Keratinocyte (primary cell): ENCODE data around the gene CFAP410.
"Not testable (repeated sequence)": the region's sequence is repeated elsewhere in the genome, so short reads cannot be mapped to it uniquely, and the experiment has no call there.

Experiments
- EZH2 ChIP-seq: IDR thresholded peaks from one replicate; pipeline ENCODE4 v1.6.1; 2012; ENCODE audit warnings: inconsistent platforms, mild to moderate bottlenecking, low read length, moderate library complexity
- TF ChIP-seq, protein P1 (sequence below), 3 experiments: IDR thresholded peaks in 1 of 3; conservative IDR thresholded peaks in 1 of 3; optimal IDR thresholded peaks in 1 of 3; 2 replicates in 2 of 3; 3 replicates in 1 of 3; pipeline versions ENCODE3 to v1.5.1; 2011; ENCODE audit warnings: low read length in 3 of 3, mild to moderate bottlenecking in 3 of 3, moderate library complexity in 2 of 3, control low read depth in 1 of 3, inconsistent platforms in 1 of 3; ENCODE audit not compliant: insufficient read depth in 2 of 3; ENCODE audit errors: extremely low read depth in 1 of 3

DNA sequence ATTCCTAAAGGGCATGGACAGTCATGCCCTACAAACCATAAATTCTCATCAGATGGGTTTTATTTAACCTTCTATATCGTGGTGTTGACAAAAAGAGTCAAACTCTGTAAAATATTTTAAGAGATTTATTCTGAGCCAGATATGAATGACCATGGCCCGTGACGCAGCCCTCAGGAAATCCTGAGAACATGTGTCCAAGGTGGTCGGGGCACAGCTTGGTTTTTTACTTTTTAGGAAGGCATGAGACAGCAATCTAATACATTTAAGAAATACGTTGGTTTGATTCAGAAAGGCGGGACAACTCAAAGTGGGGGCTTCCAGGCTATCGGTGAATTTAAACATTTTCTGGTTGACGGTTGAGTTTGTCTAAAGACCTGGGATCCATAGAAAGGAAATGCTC, 3.8 kb upstream of the CFAP410 start:
- TF ChIP-seq, protein P1, sequence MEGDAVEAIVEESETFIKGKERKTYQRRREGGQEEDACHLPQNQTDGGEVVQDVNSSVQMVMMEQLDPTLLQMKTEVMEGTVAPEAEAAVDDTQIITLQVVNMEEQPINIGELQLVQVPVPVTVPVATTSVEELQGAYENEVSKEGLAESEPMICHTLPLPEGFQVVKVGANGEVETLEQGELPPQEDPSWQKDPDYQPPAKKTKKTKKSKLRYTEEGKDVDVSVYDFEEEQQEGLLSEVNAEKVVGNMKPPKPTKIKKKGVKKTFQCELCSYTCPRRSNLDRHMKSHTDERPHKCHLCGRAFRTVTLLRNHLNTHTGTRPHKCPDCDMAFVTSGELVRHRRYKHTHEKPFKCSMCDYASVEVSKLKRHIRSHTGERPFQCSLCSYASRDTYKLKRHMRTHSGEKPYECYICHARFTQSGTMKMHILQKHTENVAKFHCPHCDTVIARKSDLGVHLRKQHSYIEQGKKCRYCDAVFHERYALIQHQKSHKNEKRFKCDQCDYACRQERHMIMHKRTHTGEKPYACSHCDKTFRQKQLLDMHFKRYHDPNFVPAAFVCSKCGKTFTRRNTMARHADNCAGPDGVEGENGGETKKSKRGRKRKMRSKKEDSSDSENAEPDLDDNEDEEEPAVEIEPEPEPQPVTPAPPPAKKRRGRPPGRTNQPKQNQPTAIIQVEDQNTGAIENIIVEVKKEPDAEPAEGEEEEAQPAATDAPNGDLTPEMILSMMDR (optimal IDR thresholded peaks at IDR 0.05 in 1 of 3, IDR thresholded peaks at IDR 0.05 in 1 of 3, conservative IDR thresholded peaks at IDR 0.05 in 1 of 3; ENCODE audit: extremely low read depth in 1 of 3, insufficient read depth in 2 of 3, low read length in 3 of 3), result not testable (repeated sequence)
- not testable (repeated sequence) for TF ChIP-seq EZH2
